Central memory CD8-positive, alpha-beta T cell (primary cell): Measurements from ENCODE around the gene TMA16.
A peak's percentile ranks its signal among the peaks of the same experiment; 100 is the strongest.
"Not testable (repeated sequence)": the region's sequence is repeated elsewhere in the genome, so short reads cannot be mapped to it uniquely, and the experiment has no call there.

ENCODE experiments used
- ATAC-seq: fragments of 150-1000 bp; cut with Tn5 transposase; replicated peaks from 2 replicates; pipeline ENCODE4 v1.10.0; 2022; ENCODE audit warnings: mild to moderate bottlenecking, moderate FRiP score, moderate number of reproducible peaks; ENCODE audit not compliant: poor library complexity, severe bottlenecking; ENCODE audit errors: extremely low read depth
- DNase-seq, 2 donors: peaks; one replicate each; pipeline ENCODE4 v3.0.0; 2021; ENCODE audit warnings: low spot score in 2 of 2
- H3K27ac Mint-ChIP-seq: one replicate; pipeline ENCODE4 v1.8.0; 2022; ENCODE audit warnings: low read depth, mild to moderate bottlenecking, moderate library complexity, mixed read lengths
- H3K27me3 Mint-ChIP-seq: one replicate; pipeline ENCODE4 v1.8.0; 2022; ENCODE audit warnings: mixed read lengths
- H3K36me3 Mint-ChIP-seq: one replicate; pipeline ENCODE4 v1.8.0; 2022; ENCODE audit warnings: mild to moderate bottlenecking, moderate library complexity, mixed read lengths; ENCODE audit not compliant: insufficient read depth
- H3K4me1 Mint-ChIP-seq: one replicate; pipeline ENCODE4 v1.8.0; 2022; ENCODE audit warnings: mixed read lengths
- H3K4me3 Mint-ChIP-seq: one replicate; pipeline ENCODE4 v1.8.0; 2022; ENCODE audit warnings: mild to moderate bottlenecking, moderate library complexity, mixed read lengths
- H3K9me3 Mint-ChIP-seq: one replicate; pipeline ENCODE4 v1.8.0; 2022; ENCODE audit warnings: mixed read lengths

TMA16 gene

GRCh38 chr4:163494360-163495241 is at the start of gene TMA16:
TMA16 (plus strand) TSS chr4:163494690; CDS start chr4:163494802, 112 bp downstream.
- Mint-ChIP-seq H3K9me3 (no peaks in the 10 kb centered on the region), H3K36me3 (peaks cover 9% of the 10 kb centered on the region), H3K27ac (peak within 1 kb of the TSS; percentile 92), H3K4me1 (peaks cover 35% of the 10 kb centered on the region), H3K4me3 (peak within 1 kb of the TSS; percentile 95), H3K27me3 (peaks cover 10% of the 10 kb centered on the region)
- ATAC-seq (peak; percentile 71), DNase-seq (peak; percentile 62 to 74)

- H3K36me3 Mint-ChIP-seq, H3K9me3 Mint-ChIP-seq, H3K4me1 Mint-ChIP-seq, H3K27ac Mint-ChIP-seq, DNase-seq, ATAC-seq, H3K4me3 Mint-ChIP-seq: not testable (repeated sequence)
- peaks cover 13% of the 10 kb centered on the region for H3K27me3 Mint-ChIP-seq
These were observed 47.5 kb upstream of the TMA16 start for GRCh38 chr4:163447023-163447422.

DNA sequence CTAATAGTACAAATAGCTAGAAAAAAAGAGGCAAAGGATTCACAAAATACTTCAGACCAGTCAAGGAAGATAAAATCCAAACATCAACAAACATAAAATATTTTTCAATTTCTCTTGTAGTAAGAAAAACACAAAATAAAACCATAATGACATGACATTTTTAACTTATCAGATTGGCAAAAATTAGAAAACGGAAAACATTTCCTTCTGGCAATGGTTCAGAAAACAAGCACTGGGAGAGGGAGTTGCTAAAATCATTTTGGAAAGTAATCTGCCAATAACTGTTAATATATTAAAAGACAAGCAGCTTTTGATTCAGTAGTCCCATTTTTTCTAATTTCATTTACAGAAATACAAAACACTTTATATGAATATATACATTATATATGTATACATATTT is 47.0 kb upstream of the TMA16 start:
- Mint-ChIP-seq H3K27me3 (peaks cover 9% of the 10 kb centered on the region), H3K27ac (no peak overlapping the region), H3K36me3 (no peaks in the 10 kb centered on the region), H3K4me1 (no peaks in the 10 kb centered on the region), H3K9me3 (no peaks in the 10 kb centered on the region), H3K4me3 (no peak overlapping the region)
- ATAC-seq (no peak), DNase-seq (no peak)

DNA sequence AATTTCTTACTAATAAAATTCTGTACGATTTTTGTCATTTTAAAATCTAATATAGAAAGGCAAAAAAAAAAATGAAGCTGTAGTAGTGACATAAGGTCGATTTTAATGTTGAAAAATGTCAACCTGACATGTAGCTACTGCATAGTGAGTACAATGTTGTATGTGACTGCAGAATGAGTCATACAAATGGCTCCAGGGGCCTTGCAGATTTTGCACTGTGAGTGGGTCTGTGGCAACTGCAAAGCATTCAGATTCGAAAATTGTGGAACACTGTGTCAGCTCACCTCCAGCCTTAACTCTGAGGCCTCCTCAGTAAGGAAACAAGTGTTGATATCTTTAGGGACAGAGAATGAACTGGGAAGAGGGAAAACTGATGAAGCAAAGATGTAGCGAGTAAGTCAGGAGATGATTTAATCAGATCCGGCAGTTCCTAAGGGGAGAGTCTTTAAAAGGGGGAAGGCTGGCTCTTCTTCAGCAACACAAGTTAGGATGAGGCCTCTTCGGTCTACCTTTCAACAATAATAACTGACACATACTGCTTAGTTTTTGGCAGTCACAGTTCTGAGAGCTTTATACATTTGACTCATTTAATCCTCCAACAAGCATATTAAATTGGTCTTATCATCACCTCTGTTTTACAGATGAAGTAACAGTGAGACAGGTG is 45.8 kb upstream of the TMA16 start:
- Mint-ChIP-seq H3K4me3 (no peak overlapping the region), H3K36me3 (no peaks in the 10 kb centered on the region), H3K27me3 (no peaks in the 10 kb centered on the region), H3K27ac (no peak overlapping the region), H3K9me3 (no peaks in the 10 kb centered on the region), H3K4me1 (no peaks in the 10 kb centered on the region)
- DNase-seq (no peak), ATAC-seq (no peak)

- Mint-ChIP-seq H3K4me3 (no peak overlapping the region), H3K27ac (no peak overlapping the region), H3K27me3 (peaks cover 50% of the 10 kb centered on the region), H3K4me1 (no peaks in the 10 kb centered on the region), H3K9me3 (no peaks in the 10 kb centered on the region), H3K36me3 (no peaks in the 10 kb centered on the region)
- DNase-seq (no peak), ATAC-seq (no peak)
These were observed 31.9 kb upstream of the TMA16 start for GRCh38 chr4:163462556-163462955.

DNA sequence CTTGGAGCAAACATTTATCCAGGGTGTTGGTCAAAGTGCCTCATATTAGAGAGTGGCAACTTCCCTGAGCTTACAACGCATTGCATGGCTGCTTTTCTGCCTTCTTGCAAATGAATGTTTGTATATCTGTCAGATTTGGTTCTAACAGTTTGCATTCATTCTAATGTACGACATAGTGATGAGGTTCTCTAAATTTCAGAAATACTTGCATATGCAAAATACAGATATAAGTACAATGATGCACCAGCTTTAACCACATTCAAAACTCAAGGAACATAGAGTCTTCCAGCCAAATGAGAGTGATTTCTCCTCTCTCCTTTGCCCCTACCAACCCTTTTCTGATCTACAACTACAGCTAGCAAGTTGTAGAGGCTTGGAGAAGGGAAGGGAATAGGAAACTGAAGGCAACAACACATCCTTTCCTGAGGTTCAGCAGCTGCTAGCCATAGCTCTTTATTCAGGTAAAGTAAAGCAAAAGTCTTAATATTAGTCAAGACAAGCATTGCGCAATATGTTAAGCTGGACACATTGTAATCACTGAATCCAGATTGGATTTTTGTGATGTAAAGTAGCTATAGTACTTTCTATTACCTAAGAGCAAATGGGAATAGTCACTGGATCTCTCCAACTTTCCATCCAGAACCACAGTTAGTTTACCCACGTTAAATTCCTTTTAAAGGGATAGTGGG is 27.3 kb upstream of the TMA16 start:
- no peaks in the 10 kb centered on the region for H3K4me1 Mint-ChIP-seq
- H3K9me3 Mint-ChIP-seq, result no peaks in the 10 kb centered on the region
- H3K4me3 Mint-ChIP-seq, result no peak overlapping the region
- no peak for DNase-seq
- no peaks in the 10 kb centered on the region for H3K36me3 Mint-ChIP-seq
- no peak overlapping the region for H3K27ac Mint-ChIP-seq
- H3K27me3 Mint-ChIP-seq, result peaks cover 30% of the 10 kb centered on the region
- no peak for ATAC-seq

DNA sequence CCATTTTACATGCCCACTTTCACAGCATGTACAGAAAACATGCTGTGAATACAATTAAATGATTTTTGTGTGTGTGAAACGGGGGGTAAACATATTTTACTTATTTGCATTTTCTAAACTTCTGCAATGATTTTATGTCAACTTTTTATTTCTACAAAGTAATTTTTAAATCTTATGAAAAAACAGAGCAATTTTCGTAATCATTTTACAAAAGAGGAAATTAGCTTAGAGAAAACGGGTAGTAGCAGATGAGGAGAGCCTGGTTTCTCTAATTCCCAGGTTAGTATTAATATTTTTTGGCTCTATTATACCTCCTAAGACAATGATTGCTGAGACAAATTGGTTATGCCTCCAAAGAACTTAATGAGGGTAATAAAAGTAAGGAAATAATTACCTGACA is 24.1 kb upstream of the TMA16 start:
- DNase-seq (no peak), ATAC-seq (no peak)
- Mint-ChIP-seq H3K4me1 (no peaks in the 10 kb centered on the region), H3K9me3 (no peaks in the 10 kb centered on the region), H3K27me3 (peaks cover 25% of the 10 kb centered on the region), H3K4me3 (no peak overlapping the region), H3K27ac (no peak overlapping the region), H3K36me3 (no peaks in the 10 kb centered on the region)

- no peak for ATAC-seq
- H3K4me1 Mint-ChIP-seq, result no peaks in the 10 kb centered on the region
- no peak overlapping the region for H3K4me3 Mint-ChIP-seq
- H3K27ac Mint-ChIP-seq, result no peak overlapping the region
- no peak for DNase-seq
- no peaks in the 10 kb centered on the region for H3K36me3 Mint-ChIP-seq
- peaks cover 29% of the 10 kb centered on the region for H3K27me3 Mint-ChIP-seq
- no peaks in the 10 kb centered on the region for H3K9me3 Mint-ChIP-seq
These were observed 21.4 kb upstream of the TMA16 start for GRCh38 chr4:163473130-163473529.

DNA sequence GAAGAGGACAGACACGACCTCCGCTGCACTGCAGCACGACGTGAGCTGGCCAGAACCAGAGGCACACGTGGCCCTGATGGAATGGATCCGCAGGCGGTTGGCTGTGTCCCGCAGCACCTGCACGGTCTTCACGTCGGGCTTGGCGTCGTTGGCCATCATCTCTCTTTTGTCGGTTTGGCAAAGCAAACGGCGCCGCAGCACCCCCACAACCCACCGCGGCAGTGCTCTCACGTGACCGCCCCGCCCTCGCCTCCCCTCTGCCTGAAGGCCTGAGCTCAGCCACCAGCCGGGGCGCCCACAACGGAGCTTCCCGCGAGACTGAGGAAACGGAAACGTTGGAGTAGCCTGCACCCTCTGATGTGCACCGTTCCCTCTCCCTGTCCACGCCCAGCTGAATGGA is 20.9 kb upstream of the TMA16 start, which contains the start of gene TKTL2:
TSS of gene TKTL2 (minus strand) at position 179 of the 400 bp plus-strand sequence. CDS start at position 159, 20 bp downstream.
- ATAC-seq, result no peak

DNA sequence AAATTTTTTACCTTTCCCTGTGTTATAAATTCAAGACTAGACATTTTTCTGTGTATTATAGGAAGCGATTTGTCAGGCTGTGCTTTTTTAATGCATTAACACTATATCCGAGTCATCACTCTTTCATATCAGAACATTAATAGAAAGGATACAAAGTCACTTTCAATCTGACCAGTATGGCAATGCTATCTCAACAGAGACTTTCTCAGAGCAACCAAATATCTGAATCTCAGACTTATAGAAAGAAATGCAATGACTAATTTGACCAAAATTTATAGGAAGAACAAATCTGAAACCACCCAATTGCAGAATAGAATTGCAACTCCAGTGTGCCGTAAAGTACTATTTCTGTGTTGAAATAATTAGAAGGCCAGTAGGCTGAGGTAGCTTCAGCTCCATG is 20.5 kb upstream of the TMA16 start:
- DNase-seq (no peak), ATAC-seq (no peak)
- Mint-ChIP-seq H3K36me3 (no peaks in the 10 kb centered on the region), H3K27me3 (peaks cover 29% of the 10 kb centered on the region), H3K27ac (no peak overlapping the region), H3K4me3 (no peak overlapping the region), H3K4me1 (no peaks in the 10 kb centered on the region), H3K9me3 (no peaks in the 10 kb centered on the region)

More for the DNA sequence above, 20.9 kb upstream of the TMA16 start, which contains the start of gene TKTL2:
- Mint-ChIP-seq H3K27ac (no peak within 1 kb of the TSS), H3K9me3 (no peaks in the 10 kb centered on the region), H3K4me3 (no peak within 1 kb of the TSS), H3K27me3 (peaks cover 29% of the 10 kb centered on the region), H3K4me1 (no peaks in the 10 kb centered on the region), H3K36me3 (no peaks in the 10 kb centered on the region)
- DNase-seq, result no peak

DNA sequence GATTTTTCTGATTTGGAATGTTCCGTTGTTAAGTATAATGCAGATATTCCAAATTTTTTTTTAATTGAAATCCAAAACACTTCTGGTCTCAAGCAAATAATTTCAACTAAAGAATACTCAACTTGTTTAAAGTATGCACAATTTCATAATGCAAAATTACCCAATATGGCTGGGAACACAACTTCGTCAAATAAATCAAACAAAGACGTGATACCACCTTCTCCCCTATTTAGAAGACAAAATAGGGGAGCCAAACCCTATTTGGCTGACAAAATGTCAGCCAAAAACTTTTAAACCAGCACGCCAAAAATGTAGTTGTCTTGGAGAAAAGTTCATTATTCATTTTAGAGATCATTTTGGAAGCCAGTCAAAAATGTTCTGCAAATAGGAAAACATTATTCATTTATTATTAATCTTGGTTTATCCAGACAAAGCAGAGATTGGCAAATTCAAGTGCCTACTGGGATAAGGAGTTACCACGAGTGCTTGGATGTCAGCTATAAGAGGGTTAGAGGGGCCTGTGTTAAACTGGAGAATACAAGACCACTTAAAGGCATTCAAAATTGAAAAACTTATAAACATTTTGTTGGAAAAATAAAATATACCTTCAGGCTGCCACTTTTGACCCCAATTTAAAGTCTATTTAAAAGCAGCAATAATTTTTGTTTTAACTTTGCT is 17.6 kb upstream of the TMA16 start:
- no peaks in the 10 kb centered on the region for H3K4me1 Mint-ChIP-seq
- no peak overlapping the region for H3K27ac Mint-ChIP-seq
- no peak overlapping the region for H3K4me3 Mint-ChIP-seq
- DNase-seq (no peak), ATAC-seq (no peak)
- no peaks in the 10 kb centered on the region for H3K9me3 Mint-ChIP-seq
- peaks cover 29% of the 10 kb centered on the region for H3K27me3 Mint-ChIP-seq
- no peaks in the 10 kb centered on the region for H3K36me3 Mint-ChIP-seq

GRCh38 chr4:163482190-163482589 is 12.3 kb upstream of the TMA16 start:
- DNase-seq, result no peak
- Mint-ChIP-seq H3K27me3 (no peaks in the 10 kb centered on the region), H3K4me3 (no peak overlapping the region), H3K9me3 (no peaks in the 10 kb centered on the region), H3K4me1 (no peaks in the 10 kb centered on the region), H3K36me3 (peaks cover 2% of the 10 kb centered on the region), H3K27ac (no peak overlapping the region)
- ATAC-seq, result no peak
